H9 (cell line): ENCODE measurements around the gene SOS1. TPM values are rescaled to one million over a fixed set of nuclear protein-coding genes. Genes with fewer than 3 reads are reported as not detected.

Experiments used
- DNase-seq: peaks from one replicate; pipeline ENCODE4 v3.0.0-alpha.2; 2017
- H2AFZ ChIP-seq: one replicate; pipeline ENCODE4 v1.6.1; 2013; ENCODE audit warnings: mild to moderate bottlenecking, low read length, control low read depth, moderate library complexity
- H2AK5ac ChIP-seq: 2 replicates; pipeline ENCODE4 v1.6.1; 2013; ENCODE audit warnings: low read length, control low read depth, mixed read lengths; ENCODE audit not compliant: insufficient read length
- H2BK120ac ChIP-seq: one replicate; pipeline ENCODE4 v1.6.1; 2013; ENCODE audit warnings: low read depth, mild to moderate bottlenecking, low read length, control low read depth, inconsistent platforms; ENCODE audit not compliant: poor library complexity, severe bottlenecking
- H2BK12ac ChIP-seq: 2 replicates; pipeline ENCODE4 v1.6.1; 2013; ENCODE audit warnings: low read length, control low read depth, mixed read lengths, low read depth; ENCODE audit not compliant: insufficient read length
- H2BK15ac ChIP-seq: 2 replicates; pipeline ENCODE4 v1.6.1; 2013; ENCODE audit warnings: low read depth, low read length, control low read depth
- H2BK20ac ChIP-seq: one replicate; pipeline ENCODE4 v1.6.1; 2013; ENCODE audit warnings: low read depth, mild to moderate bottlenecking, low read length, control low read depth, inconsistent platforms; ENCODE audit not compliant: poor library complexity, severe bottlenecking
- H2BK5ac ChIP-seq: 2 replicates; pipeline ENCODE4 v1.6.1; 2013; ENCODE audit warnings: low read length, control low read depth, mixed read lengths; ENCODE audit not compliant: insufficient read length
- H3K14ac ChIP-seq: 2 replicates; pipeline ENCODE4 v1.6.1; 2013; ENCODE audit warnings: low read length, control low read depth; ENCODE audit not compliant: insufficient read depth
- H3K18ac ChIP-seq: 2 replicates; pipeline ENCODE4 v1.6.1; 2013; ENCODE audit warnings: low read depth, mild to moderate bottlenecking, mixed read lengths, low read length, control low read depth; ENCODE audit not compliant: insufficient read length
- H3K23ac ChIP-seq: 2 replicates; pipeline ENCODE4 v1.6.1; 2013; ENCODE audit warnings: low read length, control low read depth, mixed read lengths, low read depth; ENCODE audit not compliant: insufficient read length
- H3K23me2 ChIP-seq: 2 replicates; pipeline ENCODE4 v1.6.1; 2013; ENCODE audit warnings: low read depth, mild to moderate bottlenecking, mixed read lengths, low read length, control low read depth; ENCODE audit not compliant: insufficient read length, poor library complexity, severe bottlenecking
- H3K27ac ChIP-seq: 2 replicates; pipeline ENCODE4 v1.5.1; 2013; ENCODE audit warnings: low read length, control low read depth, mixed read lengths, low read depth; ENCODE audit not compliant: insufficient read length
- H3K27me3 ChIP-seq: 2 replicates; pipeline ENCODE4 v1.6.1; 2013; ENCODE audit warnings: low read length, control low read depth, inconsistent platforms; ENCODE audit not compliant: insufficient read depth
- H3K4ac ChIP-seq: 2 replicates; pipeline ENCODE4 v1.6.1; 2013; ENCODE audit warnings: low read depth, mild to moderate bottlenecking, control low read depth, inconsistent platforms, low read length, moderate library complexity
- H3K4me1 ChIP-seq: 2 replicates; pipeline ENCODE4 v1.6.1; 2013; ENCODE audit warnings: low read length, control low read depth, inconsistent platforms; ENCODE audit not compliant: insufficient read depth
- H3K4me2 ChIP-seq: 2 replicates; pipeline ENCODE4 v1.6.1; 2013; ENCODE audit warnings: low read length, control low read depth, mixed read lengths; ENCODE audit not compliant: insufficient read length, insufficient read depth
- H3K56ac ChIP-seq: 2 replicates; pipeline ENCODE4 v1.6.1; 2013; ENCODE audit warnings: low read depth, mild to moderate bottlenecking, mixed read lengths, low read length, control low read depth; ENCODE audit not compliant: insufficient read length
- H3K79me1 ChIP-seq: 2 replicates; pipeline ENCODE4 v1.6.1; 2013; ENCODE audit warnings: low read depth, mild to moderate bottlenecking, moderate library complexity, low read length, control low read depth, inconsistent platforms; ENCODE audit not compliant: insufficient read depth, poor library complexity, severe bottlenecking
- H3K79me2 ChIP-seq: 2 replicates; pipeline ENCODE4 v1.6.1; 2013; ENCODE audit warnings: low read length, control low read depth, inconsistent platforms; ENCODE audit not compliant: insufficient read depth
- H3K9ac ChIP-seq: 2 replicates; pipeline ENCODE4 v1.6.1; 2013; ENCODE audit warnings: low read length, control low read depth, mixed read lengths; ENCODE audit not compliant: insufficient read length; ENCODE audit errors: extremely low read depth
- H3K9me3 ChIP-seq: one replicate; pipeline ENCODE4 v1.6.1; 2013; ENCODE audit warnings: low read depth, low read length, inconsistent platforms; ENCODE audit not compliant: control insufficient read depth
- H3T11ph ChIP-seq: one replicate; pipeline ENCODE4 v1.6.1; 2013; ENCODE audit warnings: mild to moderate bottlenecking, low read length, control low read depth, inconsistent platforms
- H4K20me1 ChIP-seq: one replicate; pipeline ENCODE4 v1.6.1; 2013; ENCODE audit not compliant: control insufficient read depth, insufficient read length, insufficient read depth
- H4K5ac ChIP-seq: 2 replicates; pipeline ENCODE4 v1.6.1; 2013; ENCODE audit warnings: low read depth, mild to moderate bottlenecking, mixed read lengths, low read length, control low read depth; ENCODE audit not compliant: insufficient read length
- H4K8ac ChIP-seq: replicated peaks from 2 replicates; pipeline ENCODE4 v1.6.1; 2013; ENCODE audit warnings: low read length, control low read depth, mixed read lengths, low read depth; ENCODE audit not compliant: insufficient read length
- H4K91ac ChIP-seq: 2 replicates; pipeline ENCODE4 v1.6.1; 2013; ENCODE audit warnings: low read depth, mild to moderate bottlenecking, moderate library complexity, mixed read lengths, low read length, control low read depth; ENCODE audit not compliant: insufficient read length
- H3K27ac Mint-ChIP-seq, 3 experiments: 2 replicates in 2 of 3; 3 replicates in 1 of 3; pipeline ENCODE4 v1.8.0; 2020 to 2021; ENCODE audit warnings: mixed read lengths in 3 of 3, mild to moderate bottlenecking in 1 of 3, moderate library complexity in 1 of 3
- H3K27me3 Mint-ChIP-seq: 2 replicates; pipeline ENCODE4 v1.8.0; 2021; ENCODE audit warnings: low read depth, mild to moderate bottlenecking, moderate library complexity, mixed read lengths
- H3K36me3 Mint-ChIP-seq, 3 experiments: 2 replicates in 2 of 3; 3 replicates in 1 of 3; pipeline ENCODE4 v1.8.0; 2020 to 2021; ENCODE audit warnings: low read depth in 3 of 3, mixed read lengths in 3 of 3; ENCODE audit not compliant: insufficient read depth in 1 of 3
- H3K4me1 Mint-ChIP-seq, 2 experiments: 2 replicates each; pipeline ENCODE4 v1.8.0; 2020; ENCODE audit warnings: mixed read lengths in 2 of 2
- H3K4me3 Mint-ChIP-seq, 2 experiments: 2 replicates in 1 of 2; 3 replicates in 1 of 2; pipeline ENCODE4 v1.8.0; 2020 to 2021; ENCODE audit warnings: mild to moderate bottlenecking in 2 of 2, mixed read lengths in 2 of 2, moderate library complexity in 1 of 2
- H3K9me3 Mint-ChIP-seq, 2 experiments: 2 replicates in 1 of 2; 3 replicates in 1 of 2; pipeline ENCODE4 v1.8.0; 2020; ENCODE audit warnings: mild to moderate bottlenecking in 2 of 2, mixed read lengths in 2 of 2, moderate library complexity in 1 of 2
- total RNA-seq: library from RNA; stranded (reverse); gene quantifications from 2 replicates; pipeline ENCODE4 v1.2.1, GENCODE V29; 2021
- TF ChIP-seq, protein P1 (sequence below): fragments of 200-600 bp; sonication (generic); conservative IDR thresholded peaks from 3 replicates; pipeline ENCODE4 v1.8.0; 2021; ENCODE audit warnings: antibody characterized with exemption, mild to moderate bottlenecking

The SOS1 gene
- total RNA-seq, 1 experiment from 2014 or later = 35.8 TPM

DNA sequence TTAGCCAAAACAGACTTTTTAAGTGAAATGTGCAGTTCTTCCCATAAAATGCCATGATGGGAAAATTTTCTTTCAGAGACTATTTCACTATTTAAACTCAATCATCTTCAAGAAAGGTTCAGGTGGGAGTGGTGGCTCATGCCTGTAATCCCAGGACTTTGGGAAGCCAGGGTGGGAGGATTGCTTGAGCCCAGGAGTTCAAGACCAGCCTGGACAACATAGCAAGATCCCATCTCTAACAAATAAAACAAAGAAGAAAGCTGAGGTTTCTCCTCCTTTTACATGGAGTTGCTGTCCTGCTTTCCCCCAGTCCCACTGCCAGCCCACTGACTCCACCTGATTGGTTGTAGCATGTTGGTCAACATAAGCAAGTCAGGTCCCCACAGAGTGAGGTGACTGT lies 25.8 kb upstream of the SOS1 start:
- Mint-ChIP-seq H3K4me3 (no peak overlapping the region), H3K4me1 (peaks cover 5% of the 10 kb centered on the region in 2 experiments), H3K27ac (no peak overlapping the region), H3K36me3 (no peaks in the 10 kb centered on the region), H3K9me3 (peaks cover 0 to 6% of the 10 kb centered on the region in 2 experiments; a peak in 1 of 5 replicates), H3K27me3 (no peaks in the 10 kb centered on the region)
- no peak overlapping the region for H3K18ac ChIP-seq
- no peak overlapping the region for H4K91ac ChIP-seq
- no peaks in the 10 kb centered on the region for H4K20me1 ChIP-seq
- TF ChIP-seq, protein P1, sequence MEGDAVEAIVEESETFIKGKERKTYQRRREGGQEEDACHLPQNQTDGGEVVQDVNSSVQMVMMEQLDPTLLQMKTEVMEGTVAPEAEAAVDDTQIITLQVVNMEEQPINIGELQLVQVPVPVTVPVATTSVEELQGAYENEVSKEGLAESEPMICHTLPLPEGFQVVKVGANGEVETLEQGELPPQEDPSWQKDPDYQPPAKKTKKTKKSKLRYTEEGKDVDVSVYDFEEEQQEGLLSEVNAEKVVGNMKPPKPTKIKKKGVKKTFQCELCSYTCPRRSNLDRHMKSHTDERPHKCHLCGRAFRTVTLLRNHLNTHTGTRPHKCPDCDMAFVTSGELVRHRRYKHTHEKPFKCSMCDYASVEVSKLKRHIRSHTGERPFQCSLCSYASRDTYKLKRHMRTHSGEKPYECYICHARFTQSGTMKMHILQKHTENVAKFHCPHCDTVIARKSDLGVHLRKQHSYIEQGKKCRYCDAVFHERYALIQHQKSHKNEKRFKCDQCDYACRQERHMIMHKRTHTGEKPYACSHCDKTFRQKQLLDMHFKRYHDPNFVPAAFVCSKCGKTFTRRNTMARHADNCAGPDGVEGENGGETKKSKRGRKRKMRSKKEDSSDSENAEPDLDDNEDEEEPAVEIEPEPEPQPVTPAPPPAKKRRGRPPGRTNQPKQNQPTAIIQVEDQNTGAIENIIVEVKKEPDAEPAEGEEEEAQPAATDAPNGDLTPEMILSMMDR = no peak
- no peaks in the 10 kb centered on the region for H3K9me3 ChIP-seq
- H3K23ac ChIP-seq = no peak overlapping the region
- no peaks in the 10 kb centered on the region for H3K79me2 ChIP-seq
- no peak overlapping the region for H4K5ac ChIP-seq
- no peak for DNase-seq
- H2AFZ ChIP-seq = no peak overlapping the region
- no peak overlapping the region for H2BK12ac ChIP-seq
- H3K23me2 ChIP-seq = no peaks in the 10 kb centered on the region
- H3K27me3 ChIP-seq = no peaks in the 10 kb centered on the region
- no peak overlapping the region for H3K27ac ChIP-seq
- no peaks in the 10 kb centered on the region for H3K4me1 ChIP-seq
- H3T11ph ChIP-seq = no peak overlapping the region
- H2BK20ac ChIP-seq = no peak overlapping the region
- no peak overlapping the region for H2AK5ac ChIP-seq
- no peak overlapping the region for H3K14ac ChIP-seq
- H2BK120ac ChIP-seq = no peak overlapping the region
- no peak overlapping the region for H2BK15ac ChIP-seq
- no peak overlapping the region for H3K9ac ChIP-seq
- H3K79me1 ChIP-seq = no peaks in the 10 kb centered on the region
- no peak overlapping the region for H3K4me2 ChIP-seq
- no peak overlapping the region for H4K8ac ChIP-seq
- no peak overlapping the region for H3K4ac ChIP-seq
- no peak overlapping the region for H3K56ac ChIP-seq
- H2BK5ac ChIP-seq = no peak overlapping the region
